Endometrial microvascular endothelial cells (primary cell): ENCODE measurements around the gene POLD3. TPM values are rescaled to one million over a fixed set of nuclear protein-coding genes. Genes with fewer than 3 reads are reported as not detected.

Source experiments
- in situ Hi-C: cut with HindIII; loops from 2 replicates; pipeline ENCODE4 v1.10.0; 2017; ENCODE audit warnings: low sequenced_read_pairs, low pct_unique_long_range_greater_than_20kb; ENCODE audit errors: inconsistent ontology term
- total RNA-seq: library from RNA; depleted of rRNA; stranded (reverse); fragments of >200 nt; gene quantifications from one replicate; pipeline ENCODE4 v1.2.3, GENCODE V29; 2015; ENCODE audit errors: inconsistent ontology term

The POLD3 gene
- total RNA-seq, 1 donor from 2014 or later, result 15.1 TPM

- in situ Hi-C loops, result no loop called here
Observed at GRCh38 chr11:74669211-74670160, 77.1 kb downstream of the POLD3 start.

- in situ Hi-C loops, result no loop called here
Observed at GRCh38 chr11:74670171-74670570, 77.8 kb downstream of the POLD3 start.

GRCh38 chr11:74671520-74672196 is 79.3 kb downstream of the POLD3 start:
- in situ Hi-C loops, result no loop called here

- in situ Hi-C loops, result no loop called here
Observed at GRCh38 chr11:74672332-74672955, 80.1 kb downstream of the POLD3 start.

- in situ Hi-C loops, result no loop called here
Observed at GRCh38 chr11:74672956-74673692, 80.7 kb downstream of the POLD3 start.

GRCh38 chr11:74673693-74674360 is 81.4 kb downstream of the POLD3 start:
- in situ Hi-C loops, result no loop called here

- in situ Hi-C loops, result no loop called here
Observed at GRCh38 chr11:74675761-74676160, 83.4 kb downstream of the POLD3 start.

GRCh38 chr11:74676596-74676995 is 84.2 kb downstream of the POLD3 start:
- in situ Hi-C loops, result no loop called here

- in situ Hi-C loops, result no loop called here
Observed at GRCh38 chr11:74677131-74677530, 84.7 kb downstream of the POLD3 start.

- in situ Hi-C loops, result no loop called here
Observed at GRCh38 chr11:74678041-74678440, 85.7 kb downstream of the POLD3 start.

GRCh38 chr11:74678591-74679512 is 86.5 kb downstream of the POLD3 start:
- in situ Hi-C loops, result no loop called here

GRCh38 chr11:74679513-74679865 is 87.1 kb downstream of the POLD3 start:
- in situ Hi-C loops, result no loop called here

- in situ Hi-C loops, result no loop called here
Observed at GRCh38 chr11:74680035-74680671, 87.8 kb downstream of the POLD3 start.

GRCh38 chr11:74680703-74681531 is 88.5 kb downstream of the POLD3 start:
- in situ Hi-C loops, result no loop called here

- in situ Hi-C loops, result no loop called here
Observed at GRCh38 chr11:74681686-74682651, 89.6 kb downstream of the POLD3 start.
